ENCODE data around the gene GABRB1. TPM values are rescaled to one million over a fixed set of nuclear protein-coding genes. Genes with fewer than 3 reads are reported as not detected.

Gene GABRB1
- total RNA-seq, 1 experiment from 2014 or later: not detected

- DNase-seq: no peak
- Histone ChIP-seq H3K4me1 (no peaks in the 10 kb centered on the region), H3K36me3 (no peaks in the 10 kb centered on the region), H3K9me3 (replicated peaks) (no peaks in the 10 kb centered on the region), H3K27me3 (no peaks in the 10 kb centered on the region), H3K4me3 (no peak overlapping the region), H3K27ac (no peak overlapping the region)
Observed at GRCh38 chr4:47120783-47121182, 89.4 kb downstream of the GABRB1 start.

GRCh38 chr4:47122592-47123291 is 91.4 kb downstream of the GABRB1 start:
- H3K4me1 ChIP-seq: no peaks in the 10 kb centered on the region
- H3K27ac ChIP-seq: no peak overlapping the region
- H3K27me3 ChIP-seq: no peaks in the 10 kb centered on the region
- peak; percentile 50 to 84 for DNase-seq
- H3K36me3 ChIP-seq: no peaks in the 10 kb centered on the region
- H3K4me3 ChIP-seq: no peak overlapping the region
- H3K9me3 ChIP-seq (replicated peaks): no peaks in the 10 kb centered on the region

GRCh38 chr4:47128991-47129390 is 97.6 kb downstream of the GABRB1 start:
- Histone ChIP-seq H3K4me3 (no peak overlapping the region), H3K4me1 (no peaks in the 10 kb centered on the region), H3K36me3 (no peaks in the 10 kb centered on the region), H3K27me3 (no peaks in the 10 kb centered on the region), H3K9me3 (replicated peaks) (no peaks in the 10 kb centered on the region), H3K27ac (no peak overlapping the region)
- no peak for DNase-seq

- Histone ChIP-seq H3K27me3 (no peaks in the 10 kb centered on the region), H3K36me3 (no peaks in the 10 kb centered on the region), H3K9me3 (replicated peaks) (no peaks in the 10 kb centered on the region), H3K4me1 (no peaks in the 10 kb centered on the region), H3K4me3 (no peak overlapping the region), H3K27ac (no peak overlapping the region)
- DNase-seq: no peak
Observed at GRCh38 chr4:47135210-47135609, 103.8 kb downstream of the GABRB1 start.

GRCh38 chr4:47143261-47143660 is 111.9 kb downstream of the GABRB1 start:
- Histone ChIP-seq H3K36me3 (no peaks in the 10 kb centered on the region), H3K4me3 (no peak overlapping the region), H3K9me3 (replicated peaks) (no peaks in the 10 kb centered on the region), H3K27ac (no peak overlapping the region), H3K4me1 (no peaks in the 10 kb centered on the region), H3K27me3 (no peaks in the 10 kb centered on the region; the same call in 1 of the 2 replicates)
- no peak for DNase-seq

- H3K27ac ChIP-seq: no peak overlapping the region
- H3K4me1 ChIP-seq: no peaks in the 10 kb centered on the region
- H3K27me3 ChIP-seq: no peaks in the 10 kb centered on the region; the same call in 1 of the 2 replicates
- peak in 1 of 2 experiments; percentile 3 for DNase-seq
- H3K36me3 ChIP-seq: no peaks in the 10 kb centered on the region
- no peak overlapping the region for H3K4me3 ChIP-seq
- no peaks in the 10 kb centered on the region for H3K9me3 ChIP-seq (replicated peaks)
Observed at GRCh38 chr4:47145630-47146029, 114.3 kb downstream of the GABRB1 start.

GRCh38 chr4:47154816-47155370 is 123.5 kb downstream of the GABRB1 start:
- no peaks in the 10 kb centered on the region for H3K27me3 ChIP-seq
- no peak for DNase-seq
- no peak overlapping the region for H3K4me3 ChIP-seq
- no peaks in the 10 kb centered on the region for H3K4me1 ChIP-seq
- H3K36me3 ChIP-seq: no peaks in the 10 kb centered on the region
- no peaks in the 10 kb centered on the region for H3K9me3 ChIP-seq (replicated peaks)
- no peak overlapping the region for H3K27ac ChIP-seq

GRCh38 chr4:47155919-47156318 is 124.6 kb downstream of the GABRB1 start:
- Histone ChIP-seq H3K4me1 (no peaks in the 10 kb centered on the region), H3K27me3 (no peaks in the 10 kb centered on the region), H3K27ac (no peak overlapping the region), H3K36me3 (no peaks in the 10 kb centered on the region), H3K9me3 (replicated peaks) (no peaks in the 10 kb centered on the region), H3K4me3 (no peak overlapping the region)
- DNase-seq: no peak

GRCh38 chr4:47160095-47160494 is 128.7 kb downstream of the GABRB1 start:
- Histone ChIP-seq H3K4me1 (no peaks in the 10 kb centered on the region), H3K4me3 (no peak overlapping the region), H3K27me3 (no peaks in the 10 kb centered on the region), H3K36me3 (no peaks in the 10 kb centered on the region), H3K27ac (no peak overlapping the region), H3K9me3 (replicated peaks) (no peaks in the 10 kb centered on the region)
- no peak for DNase-seq

GRCh38 chr4:47167081-47168035 is 136.0 kb downstream of the GABRB1 start:
- H3K4me1 ChIP-seq: no peaks in the 10 kb centered on the region
- no peak overlapping the region for H3K4me3 ChIP-seq
- no peak for DNase-seq
- H3K36me3 ChIP-seq: no peaks in the 10 kb centered on the region
- H3K27me3 ChIP-seq: no peaks in the 10 kb centered on the region
- no peak overlapping the region for H3K27ac ChIP-seq
- no peaks in the 10 kb centered on the region for H3K9me3 ChIP-seq (replicated peaks)

- Histone ChIP-seq H3K27ac (no peak overlapping the region), H3K4me1 (no peaks in the 10 kb centered on the region), H3K36me3 (no peaks in the 10 kb centered on the region), H3K27me3 (no peaks in the 10 kb centered on the region), H3K9me3 (replicated peaks) (no peaks in the 10 kb centered on the region), H3K4me3 (no peak overlapping the region)
- no peak for DNase-seq
Observed at GRCh38 chr4:47184083-47184482, 152.7 kb downstream of the GABRB1 start.

GRCh38 chr4:47185761-47186160 is 154.4 kb downstream of the GABRB1 start:
- Histone ChIP-seq H3K36me3 (no peaks in the 10 kb centered on the region), H3K4me1 (no peaks in the 10 kb centered on the region), H3K27me3 (no peaks in the 10 kb centered on the region), H3K9me3 (replicated peaks) (no peaks in the 10 kb centered on the region), H3K4me3 (no peak overlapping the region), H3K27ac (no peak overlapping the region)
- no peak for DNase-seq

GRCh38 chr4:47187608-47188007 is 156.2 kb downstream of the GABRB1 start:
- Histone ChIP-seq H3K27ac (no peak overlapping the region), H3K9me3 (replicated peaks) (no peaks in the 10 kb centered on the region), H3K36me3 (no peaks in the 10 kb centered on the region), H3K4me3 (no peak overlapping the region), H3K27me3 (no peaks in the 10 kb centered on the region), H3K4me1 (no peaks in the 10 kb centered on the region)
- no peak for DNase-seq

GRCh38 chr4:47193179-47193578 is 161.8 kb downstream of the GABRB1 start:
- no peak overlapping the region for H3K27ac ChIP-seq
- H3K27me3 ChIP-seq: no peaks in the 10 kb centered on the region; the same call in 1 of the 2 replicates
- no peak for DNase-seq
- H3K9me3 ChIP-seq (replicated peaks): no peaks in the 10 kb centered on the region
- H3K36me3 ChIP-seq: no peaks in the 10 kb centered on the region
- no peaks in the 10 kb centered on the region for H3K4me1 ChIP-seq
- H3K4me3 ChIP-seq: no peak overlapping the region
